ENCODE measurements around the gene BORCS5. TPM values are rescaled to one million over a fixed set of nuclear protein-coding genes. Genes with fewer than 3 reads are reported as not detected.
"Not testable (repeated sequence)": the region's sequence is repeated elsewhere in the genome, so short reads cannot be mapped to it uniquely, and the experiment has no call there.

Gene BORCS5
- polyA plus RNA-seq (2011; rRNA removed) (13.6 and 14.1 TPM in 2 replicates), polyA minus RNA-seq (2011; rRNA and poly(A)+ RNA removed) (28.5 and 29.5 TPM in 2 replicates)

GRCh38 chr12:12356896-12357718 is at the start of gene BORCS5:
Gene BORCS5, plus strand, starts transcription at chr12:12357078. Its CDS starts 374 bp downstream, at chr12:12357452.
- TF ChIP-seq CTCF (IDR thresholded peaks at IDR 0.05; ENCODE audit: low read depth, low read length): no peak; the same call in 1 of the 2 replicates
- peak; percentile 60 for DNase-seq (ENCODE audit: low read depth, low spot score)
- ChIA-PET CTCF (interaction anchor here (0.8 to 2.1 kb wide), 10 partner anchors 9 to 1607 kb away, joined by 3 to 11 read pairs (median 4); partner anchors contain the start of gene DUSP16), POLR2A (interaction anchor here (0.7 to 2.0 kb wide), 3 partner anchors 8 to 90 kb away, joined by 3 to 8 read pairs (median 5); partner anchors contain the start of gene LRP6)
- no peaks in the 10 kb centered on the region for H3K27me3 ChIP-seq (ENCODE audit: control insufficient read depth, insufficient read depth, low read length)
- H3K27ac ChIP-seq (ENCODE audit: low read depth, low read length): peak within 1 kb of the TSS; percentile 57
- H3K4me3 ChIP-seq (ENCODE audit: low read depth, low read length): peak within 1 kb of the TSS; percentile 93
- H3K9me3 ChIP-seq (ENCODE audit: control insufficient read depth, insufficient read depth, low read length): no peaks in the 10 kb centered on the region

GRCh38 chr12:12310695-12311094 is 46.2 kb upstream of the BORCS5 start:
- H3K9me3 ChIP-seq (ENCODE audit: control insufficient read depth, insufficient read depth, low read length); H3K27ac ChIP-seq (ENCODE audit: low read depth, low read length); POLR2A ChIA-PET; H3K27me3 ChIP-seq (ENCODE audit: control insufficient read depth, insufficient read depth, low read length); DNase-seq (ENCODE audit: low read depth, low spot score); CTCF ChIA-PET; H3K4me3 ChIP-seq (ENCODE audit: low read depth, low read length): not testable (repeated sequence)

- Histone ChIP-seq H3K4me3 (ENCODE audit: low read depth, low read length) (no peak overlapping the region), H3K27me3 (ENCODE audit: control insufficient read depth, insufficient read depth, low read length) (no peaks in the 10 kb centered on the region), H3K27ac (ENCODE audit: low read depth, low read length) (no peak overlapping the region), H3K9me3 (ENCODE audit: control insufficient read depth, insufficient read depth, low read length) (no peaks in the 10 kb centered on the region)
- ChIA-PET CTCF (interaction anchor here (2.1 kb wide), 1 partner anchor 12 kb away, joined by 10 read pairs; no protein-coding TSS in a partner anchor), POLR2A (interaction anchor here (0.7 kb wide), 1 partner anchor 248 kb away, joined by 3 read pairs; no protein-coding TSS in a partner anchor)
- TF ChIP-seq CTCF (IDR thresholded peaks at IDR 0.05; ENCODE audit: low read depth, low read length): no peak
- DNase-seq (ENCODE audit: low read depth, low spot score): no peak
Observed at GRCh38 chr12:12315838-12316237, 41.0 kb upstream of the BORCS5 start.

GRCh38 chr12:12319451-12320183 is 37.3 kb upstream of the BORCS5 start:
- H3K4me3 ChIP-seq (ENCODE audit: low read depth, low read length): no peak overlapping the region
- ChIA-PET POLR2A (interaction anchor here (1.1 kb wide), 1 partner anchor 53 kb away, joined by 5 read pairs; the partner anchor contains the start of gene LRP6), CTCF (interaction anchor here (0.7 to 2.3 kb wide), 4 partner anchors 8 to 287 kb away, joined by 3 to 9 read pairs (median 4); no protein-coding TSS in a partner anchor)
- TF ChIP-seq CTCF (IDR thresholded peaks at IDR 0.05; ENCODE audit: low read depth, low read length): no peak
- no peak overlapping the region for H3K27ac ChIP-seq (ENCODE audit: low read depth, low read length)
- DNase-seq (ENCODE audit: low read depth, low spot score): no peak
- H3K27me3 ChIP-seq (ENCODE audit: control insufficient read depth, insufficient read depth, low read length): no peaks in the 10 kb centered on the region
- no peaks in the 10 kb centered on the region for H3K9me3 ChIP-seq (ENCODE audit: control insufficient read depth, insufficient read depth, low read length)

GRCh38 chr12:12323118-12323517 is 33.8 kb upstream of the BORCS5 start:
- DNase-seq (ENCODE audit: low read depth, low spot score): no peak
- POLR2A ChIA-PET: interaction anchor here (1.2 kb wide), 1 partner anchor 56 kb away, joined by 4 read pairs; the partner anchor contains the start of gene LRP6

More at GRCh38 chr12:12323118-12323517, 33.8 kb upstream of the BORCS5 start:
- CTCF ChIA-PET: no interaction called here
- TF ChIP-seq CTCF (IDR thresholded peaks at IDR 0.05; ENCODE audit: low read depth, low read length): no peak
- Histone ChIP-seq H3K4me3 (ENCODE audit: low read depth, low read length) (no peak overlapping the region), H3K27ac (ENCODE audit: low read depth, low read length) (no peak overlapping the region), H3K27me3 (ENCODE audit: control insufficient read depth, insufficient read depth, low read length) (no peaks in the 10 kb centered on the region), H3K9me3 (ENCODE audit: control insufficient read depth, insufficient read depth, low read length) (no peaks in the 10 kb centered on the region)
